ENCODE data around the gene SMAD4.

DNA sequence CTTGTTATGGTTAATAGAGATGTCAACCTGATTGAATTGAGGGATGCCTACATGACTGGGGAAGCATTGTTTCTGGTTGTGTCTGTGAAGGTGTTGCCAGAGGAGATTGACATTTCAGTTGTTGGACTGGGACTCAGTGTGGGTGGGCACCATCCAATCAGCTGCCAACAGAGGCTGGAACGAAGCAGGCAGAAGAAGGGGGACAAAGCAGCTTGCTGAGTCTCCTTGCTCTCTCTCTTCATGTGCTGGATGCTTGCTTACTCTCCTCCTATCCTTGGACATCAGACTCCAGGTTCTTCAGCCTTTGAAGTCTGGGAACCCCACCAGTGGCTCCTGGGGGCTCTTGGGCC, 22.2 kb upstream of the SMAD4 start:
- TF ChIP-seq, protein P1, sequence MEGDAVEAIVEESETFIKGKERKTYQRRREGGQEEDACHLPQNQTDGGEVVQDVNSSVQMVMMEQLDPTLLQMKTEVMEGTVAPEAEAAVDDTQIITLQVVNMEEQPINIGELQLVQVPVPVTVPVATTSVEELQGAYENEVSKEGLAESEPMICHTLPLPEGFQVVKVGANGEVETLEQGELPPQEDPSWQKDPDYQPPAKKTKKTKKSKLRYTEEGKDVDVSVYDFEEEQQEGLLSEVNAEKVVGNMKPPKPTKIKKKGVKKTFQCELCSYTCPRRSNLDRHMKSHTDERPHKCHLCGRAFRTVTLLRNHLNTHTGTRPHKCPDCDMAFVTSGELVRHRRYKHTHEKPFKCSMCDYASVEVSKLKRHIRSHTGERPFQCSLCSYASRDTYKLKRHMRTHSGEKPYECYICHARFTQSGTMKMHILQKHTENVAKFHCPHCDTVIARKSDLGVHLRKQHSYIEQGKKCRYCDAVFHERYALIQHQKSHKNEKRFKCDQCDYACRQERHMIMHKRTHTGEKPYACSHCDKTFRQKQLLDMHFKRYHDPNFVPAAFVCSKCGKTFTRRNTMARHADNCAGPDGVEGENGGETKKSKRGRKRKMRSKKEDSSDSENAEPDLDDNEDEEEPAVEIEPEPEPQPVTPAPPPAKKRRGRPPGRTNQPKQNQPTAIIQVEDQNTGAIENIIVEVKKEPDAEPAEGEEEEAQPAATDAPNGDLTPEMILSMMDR (IDR thresholded peaks at IDR 0.05): no peak
- TF ChIP-seq POLR2A (IDR thresholded peaks at IDR 0.05): no peak
